HG02943 (cell line): Measurements from ENCODE around the gene FGF19.

Source experiments
- ATAC-seq: cut with Tn5 transposase; IDR thresholded peaks from one replicate; pipeline ENCODE4 v1.9.1; 2021; ENCODE audit warnings: mild to moderate bottlenecking, low read depth, moderate library complexity; ENCODE audit not compliant: unreplicated experiment

Gene FGF19

GRCh38 chr11:69718912-69719311, 15.1 kb upstream of the FGF19 start:
- no peak for ATAC-seq

GRCh38 chr11:69718147-69718546, 14.3 kb upstream of the FGF19 start:
- ATAC-seq: no peak

- no peak for ATAC-seq
Observed at GRCh38 chr11:69716891-69717747, 13.3 kb upstream of the FGF19 start.

- ATAC-seq: no peak
Observed at GRCh38 chr11:69716099-69716498, 12.3 kb upstream of the FGF19 start.

GRCh38 chr11:69715446-69715845, 11.6 kb upstream of the FGF19 start:
- no peak for ATAC-seq

GRCh38 chr11:69711822-69712801, 8.3 kb upstream of the FGF19 start:
- no peak for ATAC-seq

GRCh38 chr11:69708736-69709401, 5.0 kb upstream of the FGF19 start:
- no peak for ATAC-seq

GRCh38 chr11:69707176-69707575, 3.4 kb upstream of the FGF19 start:
- ATAC-seq: no peak

- ATAC-seq: no peak
Observed at GRCh38 chr11:69705901-69706787, 2.3 kb upstream of the FGF19 start.

GRCh38 chr11:69705351-69705811, 1.6 kb upstream of the FGF19 start:
- no peak for ATAC-seq

GRCh38 chr11:69704508-69705253, 859 bp upstream of the FGF19 start:
- ATAC-seq: no peak

GRCh38 chr11:69703453-69703767, 412 bp downstream of the FGF19 start:
- no peak for ATAC-seq

- no peak for ATAC-seq
Observed at GRCh38 chr11:69702769-69703452, 911 bp downstream of the FGF19 start.

- no peak for ATAC-seq
Observed at GRCh38 chr11:69702239-69702691, 1.6 kb downstream of the FGF19 start.

- no peak for ATAC-seq
Observed at GRCh38 chr11:69700278-69701140, 3.3 kb downstream of the FGF19 start.

GRCh38 chr11:69699213-69699612, 4.6 kb downstream of the FGF19 start:
- ATAC-seq: no peak

- no peak for ATAC-seq
Observed at GRCh38 chr11:69698362-69698761, 5.5 kb downstream of the FGF19 start.

- no peak for ATAC-seq
Observed at GRCh38 chr11:69697861-69698260, 6.0 kb downstream of the FGF19 start.
